Activated CD4-positive, alpha-beta T cell treated with anti-CD3 and anti-CD28 coated beads, Interleukin-2, amount 10 ng/mL, durations not matched to agents 7 days and 5 days (primary cell): ENCODE data around the gene SLC51A. TPM values are rescaled to one million over a fixed set of nuclear protein-coding genes. Genes with fewer than 3 reads are reported as not detected.
"Not testable (repeated sequence)": the region's sequence is repeated elsewhere in the genome, so short reads cannot be mapped to it uniquely, and the experiment has no call there.

Experiments used
- CTCF ChIA-PET: fragments of 350-600 bp; sonication (Branson Sonifier 250); formaldehyde crosslinking; loops from one replicate; lab custom pipeline; 2021; ENCODE audit warnings: antibody characterized with exemption; lab: Charles Lee
- POLR2A ChIA-PET: fragments of 350-600 bp; sonication (Branson Sonifier 250); formaldehyde crosslinking; loops from one replicate; lab custom pipeline; 2021; ENCODE audit warnings: antibody characterized with exemption; lab: Charles Lee
- DNase-seq: peaks from one replicate; pipeline ENCODE4 v3.0.0-alpha.2; 2020
- H3K27ac Mint-ChIP-seq: one replicate; pipeline ENCODE4 v1.8.0; 2021; ENCODE audit warnings: mild to moderate bottlenecking, moderate library complexity, mixed read lengths
- H3K27me3 Mint-ChIP-seq: one replicate; pipeline ENCODE4 v1.8.0; 2021; ENCODE audit warnings: mixed read lengths
- H3K36me3 Mint-ChIP-seq: one replicate; pipeline ENCODE4 v1.8.0; 2021; ENCODE audit warnings: low read depth, mixed read lengths
- H3K4me1 Mint-ChIP-seq: one replicate; pipeline ENCODE4 v1.8.0; 2021; ENCODE audit warnings: mixed read lengths
- H3K4me3 Mint-ChIP-seq: one replicate; pipeline ENCODE4 v1.8.0; 2021; ENCODE audit warnings: mild to moderate bottlenecking, moderate library complexity, mixed read lengths
- H3K9me3 Mint-ChIP-seq: one replicate; pipeline ENCODE4 v1.8.0; 2021; ENCODE audit warnings: mixed read lengths
- total RNA-seq, 2 experiments: library from RNA; stranded (reverse); gene quantifications; one replicate each; pipeline ENCODE4 v1.2.3, GENCODE V29; 2021

SLC51A gene
- total RNA-seq, result not detected

DNA sequence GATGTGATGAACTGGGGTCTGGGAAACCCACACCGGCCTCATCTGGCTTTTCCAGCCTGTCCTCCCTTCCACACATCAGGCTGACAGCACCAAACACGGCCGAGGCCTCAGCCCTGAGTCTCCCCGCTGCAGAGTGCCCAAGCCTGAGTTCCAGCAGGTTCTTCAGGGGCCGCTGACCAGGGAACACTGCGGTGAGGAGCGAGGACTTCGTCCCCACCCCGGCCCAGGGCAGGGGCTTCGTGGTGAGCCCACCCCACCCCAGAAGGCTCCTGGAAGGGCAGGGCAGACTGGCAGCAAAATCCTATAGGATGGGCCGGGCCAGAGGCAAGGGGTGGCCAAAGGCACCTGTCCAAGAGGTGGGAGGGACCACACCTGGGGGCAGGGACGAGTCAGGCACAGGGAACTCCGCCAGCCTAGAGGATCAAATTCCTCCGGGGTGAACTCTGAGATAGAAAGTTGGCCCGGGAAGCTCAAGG is at the start of gene SLC51A:
TSS of gene SLC51A (plus strand) at position 446 of the 476 bp plus-strand sequence. CDS start 179 bp downstream, outside the sequence.
- DNase-seq, result no peak
- POLR2A ChIA-PET, result no interaction called here
- Mint-ChIP-seq H3K27ac (no peak within 1 kb of the TSS), H3K36me3 (no peaks in the 10 kb centered on the region), H3K4me1 (peaks cover 26% of the 10 kb centered on the region), H3K27me3 (no peaks in the 10 kb centered on the region), H3K9me3 (no peaks in the 10 kb centered on the region), H3K4me3 (no peak within 1 kb of the TSS)
- CTCF ChIA-PET, result no interaction called here

DNA sequence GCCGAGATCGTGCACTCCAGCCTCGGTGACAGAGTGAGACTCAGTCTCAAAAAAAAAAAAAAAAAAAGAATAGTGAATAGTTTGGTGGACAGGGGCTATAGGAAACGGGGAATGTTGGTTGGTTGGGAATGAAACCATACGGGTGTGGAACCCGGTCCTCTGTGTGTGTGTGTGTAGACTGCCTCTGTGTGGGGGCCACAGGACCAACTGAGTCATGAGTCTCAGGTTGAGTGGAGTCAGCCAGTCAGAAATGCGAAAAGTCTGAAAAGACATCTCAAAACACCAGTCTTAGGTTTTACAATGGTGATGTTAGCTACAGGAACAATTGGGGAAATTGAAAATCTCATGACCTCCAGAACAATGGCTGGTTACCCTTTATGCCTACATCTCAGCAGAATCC is 49.6 kb upstream of the SLC51A start:
- no peak overlapping the region for H3K4me3 Mint-ChIP-seq
- H3K27ac Mint-ChIP-seq, result peak overlapping the region; percentile 16
- peaks cover 6% of the 10 kb centered on the region for H3K4me1 Mint-ChIP-seq
- ChIA-PET POLR2A (no interaction called here), CTCF (interaction anchor here (1.0 kb wide), 1 partner anchor 31 kb away, joined by 3 read pairs; no protein-coding TSS in a partner anchor)
- H3K36me3 Mint-ChIP-seq, result no peaks in the 10 kb centered on the region
- DNase-seq, result no peak
- H3K27me3 Mint-ChIP-seq, result no peaks in the 10 kb centered on the region
- H3K9me3 Mint-ChIP-seq, result no peaks in the 10 kb centered on the region

GRCh38 chr3:196168808-196169391 is 47.4 kb upstream of the SLC51A start:
- CTCF ChIA-PET, result no interaction called here
- H3K4me3 Mint-ChIP-seq, result no peak overlapping the region
- H3K9me3 Mint-ChIP-seq, result no peaks in the 10 kb centered on the region
- H3K36me3 Mint-ChIP-seq, result no peaks in the 10 kb centered on the region
- no peak overlapping the region for H3K27ac Mint-ChIP-seq
- H3K4me1 Mint-ChIP-seq, result peaks cover 2% of the 10 kb centered on the region
- POLR2A ChIA-PET, result no interaction called here
- no peak for DNase-seq
- H3K27me3 Mint-ChIP-seq, result no peaks in the 10 kb centered on the region

DNA sequence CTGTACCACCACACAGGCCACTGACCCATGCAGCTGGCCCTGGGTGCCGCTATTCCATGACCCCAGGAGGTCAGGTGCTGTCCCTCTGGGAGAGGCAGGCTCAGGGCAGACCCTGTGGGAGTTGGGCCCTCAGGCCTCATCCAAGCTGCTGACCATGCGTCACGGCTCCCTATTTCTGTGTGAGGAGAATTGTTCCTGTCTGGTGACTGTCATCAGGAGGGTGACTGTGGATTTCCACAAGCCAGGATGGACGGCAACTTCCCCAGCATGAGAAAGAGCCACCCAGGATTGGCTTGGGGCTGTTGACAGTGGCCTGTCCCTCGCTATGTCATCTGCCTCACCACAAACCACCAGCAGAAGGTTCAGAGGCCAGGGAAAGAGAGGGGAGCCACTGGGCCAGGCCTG is 46.5 kb upstream of the SLC51A start:
- H3K4me3 Mint-ChIP-seq, result no peak overlapping the region
- no peaks in the 10 kb centered on the region for H3K9me3 Mint-ChIP-seq
- peaks cover 4% of the 10 kb centered on the region for H3K4me1 Mint-ChIP-seq
- H3K36me3 Mint-ChIP-seq, result no peaks in the 10 kb centered on the region
- POLR2A ChIA-PET, result no interaction called here
- no peak overlapping the region for H3K27ac Mint-ChIP-seq
- DNase-seq, result no peak
- H3K27me3 Mint-ChIP-seq, result no peaks in the 10 kb centered on the region
- CTCF ChIA-PET, result interaction anchor here (0.7 to 1.4 kb wide), 3 partner anchors 10 to 56 kb away, joined by 3 to 5 read pairs (median 3); no protein-coding TSS in a partner anchor

- H3K4me1 Mint-ChIP-seq, H3K36me3 Mint-ChIP-seq, H3K4me3 Mint-ChIP-seq, H3K9me3 Mint-ChIP-seq, H3K27me3 Mint-ChIP-seq, POLR2A ChIA-PET, DNase-seq, H3K27ac Mint-ChIP-seq: not testable (repeated sequence)
- CTCF ChIA-PET, result interaction anchor here (0.7 to 1.4 kb wide), 3 partner anchors 11 to 57 kb away, joined by 3 to 5 read pairs (median 3); no protein-coding TSS in a partner anchor
Observed at GRCh38 chr3:196170296-196170695, 46.0 kb upstream of the SLC51A start.

GRCh38 chr3:196174652-196175051 is 41.7 kb upstream of the SLC51A start:
- no peak for DNase-seq
- H3K9me3 Mint-ChIP-seq, result no peaks in the 10 kb centered on the region
- H3K36me3 Mint-ChIP-seq, result no peaks in the 10 kb centered on the region
- no peaks in the 10 kb centered on the region for H3K27me3 Mint-ChIP-seq
- no peak overlapping the region for H3K4me3 Mint-ChIP-seq
- POLR2A ChIA-PET, result no interaction called here
- CTCF ChIA-PET, result interaction anchor here (1.4 kb wide), 1 partner anchor 28 kb away, joined by 4 read pairs; no protein-coding TSS in a partner anchor
- no peak overlapping the region for H3K27ac Mint-ChIP-seq
- peaks cover 20% of the 10 kb centered on the region for H3K4me1 Mint-ChIP-seq

DNA sequence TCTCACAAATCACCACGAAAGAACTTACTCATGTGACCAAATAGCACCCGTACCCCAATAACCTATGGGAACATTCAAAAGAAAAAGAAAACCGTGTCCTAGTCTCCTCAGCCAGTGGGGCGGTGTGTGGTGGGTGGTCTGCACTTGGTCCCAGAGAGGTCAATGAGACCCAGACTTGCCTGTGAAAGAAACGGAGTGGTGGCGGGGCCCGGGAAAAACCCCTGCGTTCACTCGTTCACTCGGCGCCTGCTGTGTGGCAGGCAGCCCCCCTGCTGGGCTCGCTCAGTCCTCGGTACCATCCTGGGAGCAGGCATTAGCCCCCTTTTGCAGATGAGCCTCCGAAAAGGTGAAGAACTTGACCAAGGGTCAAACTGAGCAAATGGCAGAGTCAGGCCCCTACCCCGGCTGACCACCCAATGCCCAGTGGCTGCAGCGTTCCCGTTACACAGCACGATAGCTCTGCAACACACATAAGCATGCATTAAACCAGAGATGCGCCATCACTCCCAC is 41.2 kb upstream of the SLC51A start:
- H3K27me3 Mint-ChIP-seq, result no peaks in the 10 kb centered on the region
- peaks cover 25% of the 10 kb centered on the region for H3K4me1 Mint-ChIP-seq
- ChIA-PET POLR2A (no interaction called here), CTCF (interaction anchor here (0.9 to 1.4 kb wide), 3 partner anchors 14 to 29 kb away, joined by 3 to 7 read pairs (median 4); no protein-coding TSS in a partner anchor)
- H3K9me3 Mint-ChIP-seq, result no peaks in the 10 kb centered on the region
- H3K4me3 Mint-ChIP-seq, result no peak overlapping the region
- H3K27ac Mint-ChIP-seq, result no peak overlapping the region
- no peaks in the 10 kb centered on the region for H3K36me3 Mint-ChIP-seq
- no peak for DNase-seq

DNA sequence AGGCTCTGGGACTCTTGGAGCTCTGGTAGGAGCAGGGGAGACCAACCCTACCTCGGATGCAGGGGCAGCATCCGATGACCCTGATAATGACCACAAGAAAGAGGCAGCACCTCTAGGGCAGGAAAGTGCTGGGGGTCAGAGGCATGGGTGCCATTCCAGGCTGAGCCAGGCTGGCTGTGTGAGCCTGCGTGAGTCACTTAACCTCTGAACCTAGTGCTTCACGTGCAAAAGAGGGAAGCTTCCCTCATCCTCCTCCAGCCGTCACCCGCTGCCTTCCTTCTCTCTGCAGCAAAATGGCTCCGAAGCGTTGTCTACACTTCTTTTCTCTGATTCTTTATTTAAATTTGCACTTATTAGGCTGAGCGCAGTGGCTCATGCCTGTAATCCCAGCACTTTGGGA is 40.6 kb upstream of the SLC51A start:
- H3K27me3 Mint-ChIP-seq, result no peaks in the 10 kb centered on the region
- H3K9me3 Mint-ChIP-seq, result no peaks in the 10 kb centered on the region
- peaks cover 30% of the 10 kb centered on the region for H3K4me1 Mint-ChIP-seq
- H3K27ac Mint-ChIP-seq, result peak overlapping the region; percentile 50
- CTCF ChIA-PET, result interaction anchor here (0.9 to 2.3 kb wide), 4 partner anchors 15 to 29 kb away, joined by 3 to 7 read pairs (median 6); no protein-coding TSS in a partner anchor
- no peak overlapping the region for H3K4me3 Mint-ChIP-seq
- POLR2A ChIA-PET, result no interaction called here
- H3K36me3 Mint-ChIP-seq, result no peaks in the 10 kb centered on the region
- DNase-seq, result no peak

- DNase-seq, result no peak
- ChIA-PET CTCF (interaction anchor here (1.4 to 2.3 kb wide), 2 partner anchors 19 to 60 kb away, joined by 3 to 7 read pairs; no protein-coding TSS in a partner anchor), POLR2A (no interaction called here)
- Mint-ChIP-seq H3K4me3 (no peak overlapping the region), H3K36me3 (no peaks in the 10 kb centered on the region), H3K9me3 (no peaks in the 10 kb centered on the region), H3K27ac (peak overlapping the region; percentile 68), H3K27me3 (no peaks in the 10 kb centered on the region), H3K4me1 (peaks cover 48% of the 10 kb centered on the region)
Observed at GRCh38 chr3:196177567-196177966, 38.8 kb upstream of the SLC51A start.

DNA sequence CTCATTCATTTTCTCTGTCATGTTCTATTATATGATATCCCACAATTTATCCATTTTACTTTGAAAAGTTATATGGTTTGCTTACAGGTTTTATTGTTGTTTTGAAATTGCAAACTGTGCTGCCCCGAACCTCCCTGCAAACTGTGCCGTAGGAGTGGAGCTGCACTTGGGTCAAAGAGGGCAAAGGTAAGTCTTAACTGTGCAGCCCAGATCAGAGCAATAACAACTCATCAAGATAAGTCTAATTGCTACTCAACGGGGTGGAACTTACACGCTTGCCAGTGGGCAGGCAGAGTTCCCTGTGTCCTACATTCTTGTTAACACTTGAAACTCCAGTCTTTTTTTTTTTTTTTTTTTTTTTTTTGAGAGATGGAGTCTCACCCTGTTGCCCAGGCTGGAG is 38.4 kb upstream of the SLC51A start:
- ChIA-PET CTCF (interaction anchor here (1.4 to 2.3 kb wide), 2 partner anchors 19 to 60 kb away, joined by 3 to 7 read pairs; no protein-coding TSS in a partner anchor), POLR2A (no interaction called here)
- Mint-ChIP-seq H3K27me3 (no peaks in the 10 kb centered on the region), H3K36me3 (no peaks in the 10 kb centered on the region), H3K27ac (peak overlapping the region; percentile 68), H3K4me3 (no peak overlapping the region), H3K4me1 (peaks cover 52% of the 10 kb centered on the region), H3K9me3 (no peaks in the 10 kb centered on the region)
- no peak for DNase-seq

- Mint-ChIP-seq H3K27ac (peak overlapping the region; percentile 95), H3K27me3 (no peaks in the 10 kb centered on the region), H3K9me3 (no peaks in the 10 kb centered on the region), H3K4me1 (peaks cover 62% of the 10 kb centered on the region), H3K36me3 (no peaks in the 10 kb centered on the region), H3K4me3 (peak overlapping the region; percentile 37)
- POLR2A ChIA-PET, result interaction anchor here (0.6 to 1.7 kb wide), 2 partner anchors 57 to 100 kb away, joined by 3 to 5 read pairs; no protein-coding TSS in a partner anchor
- CTCF ChIA-PET, result interaction anchor here (0.6 to 2.1 kb wide), 11 partner anchors 9 to 106 kb away, joined by 3 to 7 read pairs (median 3); no protein-coding TSS in a partner anchor
- DNase-seq, result no peak
Observed at GRCh38 chr3:196178993-196179379, 37.3 kb upstream of the SLC51A start.

DNA sequence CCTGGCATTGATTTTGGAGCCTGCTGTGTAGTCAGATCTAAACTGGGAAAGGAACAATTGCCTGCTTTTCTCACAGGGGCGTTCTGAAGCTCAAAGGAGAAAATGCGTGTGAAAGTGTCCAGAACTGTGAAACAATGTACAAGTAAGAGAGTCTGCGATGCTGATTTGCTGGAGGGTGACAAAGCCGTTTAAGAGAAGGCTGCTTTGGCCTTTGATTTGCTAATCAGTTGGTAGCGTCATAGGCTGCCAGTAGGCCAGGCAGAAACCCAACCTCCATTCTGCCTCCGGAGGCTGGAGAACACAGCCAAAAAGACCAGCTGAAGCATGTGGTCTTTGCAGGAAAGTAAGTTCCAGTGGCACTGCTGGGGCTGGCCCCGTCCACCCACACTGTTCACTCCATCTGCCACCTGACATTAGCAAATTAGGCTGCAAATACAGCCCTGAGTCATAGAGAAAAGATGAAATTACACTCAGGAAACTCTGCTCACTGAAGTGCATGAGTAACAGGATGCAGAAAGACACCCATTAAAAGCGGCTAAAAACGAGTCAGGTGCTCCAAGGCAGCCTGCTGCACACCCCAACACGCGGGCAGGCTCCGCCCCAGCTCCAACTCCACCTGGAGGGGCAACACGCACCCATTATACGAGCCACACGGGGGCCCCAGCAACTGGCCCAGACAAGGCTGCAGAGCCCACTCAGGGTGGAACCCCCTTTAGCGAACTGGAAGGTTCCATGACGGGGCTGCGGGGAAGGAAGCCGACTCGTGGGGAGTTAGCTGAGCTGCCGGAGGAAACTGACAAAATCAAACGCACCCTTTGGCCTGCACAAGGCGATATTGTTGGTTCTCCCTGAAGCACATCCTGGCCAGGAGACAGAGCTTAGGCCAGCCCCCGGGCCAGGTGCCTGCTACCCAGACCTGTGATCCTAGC is 36.7 kb upstream of the SLC51A start:
- Mint-ChIP-seq H3K36me3 (no peaks in the 10 kb centered on the region), H3K27ac (peak overlapping the region; percentile 95), H3K4me1 (peaks cover 63% of the 10 kb centered on the region), H3K27me3 (no peaks in the 10 kb centered on the region), H3K4me3 (peak overlapping the region; percentile 37), H3K9me3 (no peaks in the 10 kb centered on the region)
- CTCF ChIA-PET, result interaction anchor here (0.5 to 2.1 kb wide), 14 partner anchors 8 to 493 kb away, joined by 3 to 7 read pairs (median 4); no protein-coding TSS in a partner anchor
- DNase-seq, result peak; percentile 83
- POLR2A ChIA-PET, result interaction anchor here (0.6 to 1.7 kb wide), 3 partner anchors 58 to 100 kb away, joined by 3 to 5 read pairs (median 4); no protein-coding TSS in a partner anchor
